GM12878 (cell line): ENCODE data around the gene OTC. TPM values are rescaled to one million over a fixed set of nuclear protein-coding genes. Genes with fewer than 3 reads are reported as not detected.

ENCODE experiments used
- ATAC-seq: fragments of 200-7000 bp; cut with Tn5 transposase; 3 replicates; pipeline ENCODE4 v1.9.1; 2020; ENCODE audit warnings: mild to moderate bottlenecking, moderate library complexity
- BruUV-seq: library from RNA; stranded (reverse); fragments of 400-500 nt; replicated peaks from 2 replicates; lab custom pipeline; 2021; lab: Mats Ljungman, UMichigan
- CTCF ChIA-PET: fragments of 300-600 bp; sonication (Branson Sonifier 250); formaldehyde crosslinking; extraction: SDS; loops from one replicate; lab custom pipeline; 2021; ENCODE audit warnings: inconsistent platforms; lab: Yijun Ruan, JAX
- POLR2A ChIA-PET: fragments of 350-600 bp; formaldehyde crosslinking; extraction: SDS; loops from one replicate; lab custom pipeline; 2021; ENCODE audit warnings: inconsistent platforms; lab: Charles Lee
- RAD21 ChIA-PET: fragments of 300-600 bp; sonication (Branson Sonifier 250); formaldehyde crosslinking; loops from one replicate; lab custom pipeline; 2023; ENCODE audit warnings: antibody characterized with exemption; ENCODE audit not compliant: unreplicated experiment; lab: Charles Lee
- SMC1A ChIA-PET: fragments of 300-600 bp; sonication (Branson Sonifier 250); formaldehyde crosslinking; loops from one replicate; lab custom pipeline; 2023; ENCODE audit not compliant: unreplicated experiment, uncharacterized antibody; lab: Charles Lee
- DNase-seq: peaks from one replicate; pipeline ENCODE4 v3.0.0-alpha.2; 2011; ENCODE audit warnings: low read depth, low spot score
- FAIRE-seq: peaks from 3 replicates; lab custom pipeline; 2011; peaks lifted over from hg19 to GRCh38; lab: Jason Lieb, UNC
- H2AFZ ChIP-seq: 2 replicates; pipeline ENCODE4 v1.6.0; 2011; ENCODE audit warnings: low read depth, low read length, control low read depth; ENCODE audit not compliant: control insufficient read depth
- H3K27ac ChIP-seq: 2 replicates; pipeline ENCODE4 v1.5.1; 2011; ENCODE audit warnings: control low read depth; ENCODE audit not compliant: control insufficient read depth, insufficient read depth
- H3K27me3 ChIP-seq, 2 experiments: replicated peaks in 1 of 2; 2 replicates each; pipeline versions ENCODE4 v1.6.0 to v1.6.1; 2011; ENCODE audit warnings: low read length in 1 of 2; ENCODE audit not compliant: control insufficient read depth in 2 of 2, insufficient read depth in 2 of 2
- H3K36me3 ChIP-seq, 2 experiments: 2 replicates each; pipeline ENCODE4 v1.5.1; 2011; ENCODE audit warnings: low read length in 1 of 2; ENCODE audit not compliant: control insufficient read depth in 2 of 2, insufficient read depth in 2 of 2
- H3K4me1 ChIP-seq: 2 replicates; pipeline ENCODE4 v1.6.1; 2011; ENCODE audit warnings: mild to moderate bottlenecking, low read length, moderate library complexity, mixed read lengths; ENCODE audit not compliant: control insufficient read depth, insufficient read depth
- H3K4me2 ChIP-seq: 2 replicates; pipeline ENCODE4 v1.6.0; 2011; ENCODE audit warnings: control low read depth; ENCODE audit not compliant: control insufficient read depth, insufficient read depth
- H3K4me3 ChIP-seq: fragments of 200-600 bp; sonication (generic); 2 replicates; pipeline ENCODE4 v1.5.1; 2016
- H3K79me2 ChIP-seq: 2 replicates; pipeline ENCODE4 v1.6.0; 2011; ENCODE audit warnings: low read length; ENCODE audit not compliant: control insufficient read depth, insufficient read depth
- H3K9ac ChIP-seq: 2 replicates; pipeline ENCODE4 v1.8.0; 2011; ENCODE audit warnings: low read length, control low read depth, mixed read lengths; ENCODE audit not compliant: control insufficient read depth, insufficient read depth
- H3K9me3 ChIP-seq: replicated peaks from 3 replicates; pipeline ENCODE4 v1.5.1; 2011; ENCODE audit warnings: mild to moderate bottlenecking, low read length; ENCODE audit not compliant: control insufficient read depth, insufficient read depth
- H4K20me1 ChIP-seq: 2 replicates; pipeline ENCODE4 v1.6.0; 2011; ENCODE audit not compliant: control insufficient read depth, insufficient read depth
- ATF7 ChIP-seq: fragments of 450-650 bp; IDR thresholded peaks from 2 replicates; pipeline ENCODE4 v1.6.1; 2016; ENCODE audit warnings: low read depth, mild to moderate bottlenecking
- CEBPB ChIP-seq, 2 experiments: fragments of 150-350 bp in 1 of 2; IDR thresholded peaks; 2 replicates each; pipeline ENCODE4 v1.6.1; 2012 to 2014; ENCODE audit warnings: low read depth in 2 of 2, low read length in 2 of 2, borderline replicate concordance in 1 of 2, inconsistent platforms in 1 of 2
- CHD2 ChIP-seq: IDR thresholded peaks from 2 replicates; pipeline ENCODE4 v1.6.1; 2011; ENCODE audit warnings: low read depth, low read length, improper control_type of control experiment, borderline replicate concordance
- EP300 ChIP-seq, 2 experiments: fragments of 150-350 bp in 1 of 2; IDR thresholded peaks; 2 replicates each; pipeline ENCODE4 v1.6.1; 2011 to 2012; ENCODE audit warnings: low read depth in 2 of 2, low read length in 2 of 2, borderline replicate concordance in 1 of 2, improper control_type of control experiment in 1 of 2, inconsistent platforms in 1 of 2; ENCODE audit not compliant: control insufficient read depth in 1 of 2
- GATAD2B ChIP-seq: fragments of 450-650 bp; conservative IDR thresholded peaks from 2 replicates; pipeline ENCODE4 v1.6.1; 2017; ENCODE audit warnings: low read depth, mild to moderate bottlenecking, moderate library complexity
- IKZF1 ChIP-seq: fragments of 450-650 bp; conservative IDR thresholded peaks from 2 replicates; pipeline ENCODE4 v1.6.1; 2017; ENCODE audit warnings: antibody characterized with exemption, mild to moderate bottlenecking
- IRF4 ChIP-seq: IDR thresholded peaks from 2 replicates; pipeline ENCODE4 v1.6.1; 2011; ENCODE audit warnings: low read depth, low read length
- MAX ChIP-seq: IDR thresholded peaks from 2 replicates; pipeline ENCODE4 v1.6.1; 2012; ENCODE audit warnings: low read depth, low read length, improper control_type of control experiment
- MYC ChIP-seq: IDR thresholded peaks from 2 replicates; pipeline ENCODE4 v1.6.1; 2011; ENCODE audit warnings: mild to moderate bottlenecking, low read length, moderate library complexity, inconsistent platforms; ENCODE audit not compliant: insufficient read depth, insufficient replicate concordance, insufficient read length, severe bottlenecking
- RAD51 ChIP-seq: fragments of 450-650 bp; IDR thresholded peaks from 2 replicates; pipeline ENCODE4 v1.6.1; 2016; ENCODE audit warnings: moderate library complexity, mild to moderate bottlenecking, inconsistent platforms
- SMARCA5 ChIP-seq: fragments of 450-650 bp; IDR thresholded peaks from 2 replicates; pipeline ENCODE4 v1.6.1; 2017; ENCODE audit warnings: mild to moderate bottlenecking
- TAF1 ChIP-seq: IDR thresholded peaks from 2 replicates; pipeline ENCODE4 v1.6.1; 2011; ENCODE audit warnings: mild to moderate bottlenecking, low read depth, low read length, borderline replicate concordance
- TARDBP ChIP-seq: IDR thresholded peaks from 2 replicates; pipeline ENCODE4 v1.6.1; 2016; ENCODE audit warnings: borderline replicate concordance
- ZNF24 ChIP-seq: fragments of 450-650 bp; IDR thresholded peaks from 2 replicates; pipeline ENCODE4 v1.6.1; 2017; ENCODE audit warnings: antibody characterized with exemption, mild to moderate bottlenecking
- ZNF384 ChIP-seq: IDR thresholded peaks from 2 replicates; pipeline ENCODE4 v1.6.1; 2012; ENCODE audit warnings: low read depth, mild to moderate bottlenecking, low read length, improper control_type of control experiment, borderline replicate concordance
- ZZZ3 ChIP-seq: IDR thresholded peaks from 2 replicates; pipeline ENCODE4 v1.6.1; 2011; ENCODE audit warnings: low read depth; ENCODE audit not compliant: control insufficient read depth, insufficient read length
- WGBS: methylation state at CpG from one replicate; pipeline ENCODE4 v1.1.6; 2016; ENCODE audit warnings: low lambda C conversion rate; ENCODE audit not compliant: insufficient replicate concordance, insufficient coverage; ENCODE audit errors: missing lambda C conversion rate; 5-methylcytosine and 5-hydroxymethylcytosine counted together
- in situ Hi-C: fragments of 300-500 bp; cut with MboI; formaldehyde crosslinking; loops from 9 replicates; pipeline ENCODE4 v1.14.3; 2018; ENCODE audit warnings: mixed read lengths
- intact Hi-C: fragments of 100-400 bp; cut with micrococcal nuclease; formaldehyde crosslinking; loops from one replicate; pipeline ENCODE4 v1.14.2; 2022; ENCODE audit not compliant: unreplicated experiment
- polyA plus RNA-seq, 11 experiments: library from polyadenylated mRNA; depleted of rRNA in 4 of 11; unstranded in 6 of 11; stranded (reverse) in 5 of 11; fragments of >200 nt; fragmentation: Nextera tagmentation in 4 of 11; fragmentation: Illumina TruSeq in 1 of 11; extraction: Ambion mirVana in 4 of 11; extraction: Trizol in 1 of 11; gene quantifications; 1 replicate in 1 of 11; 2 replicates in 10 of 11; pipeline versions ENCODE4 v1.2.1 to v1.2.3, GENCODE V29; 2011 to 2016; ENCODE audit warnings: inconsistent platforms in 2 of 11, missing spikeins in 2 of 11, low read depth in 1 of 11
- total RNA-seq, 4 experiments: library from RNA; depleted of rRNA in 3 of 4; stranded (reverse); fragments of >200 nt in 3 of 4; fragmentation: Illumina TruSeq in 1 of 4; extraction: Trizol in 1 of 4; gene quantifications; 2 replicates each; pipeline versions ENCODE4 v1.2.1 to v1.2.3, GENCODE V29; 2013 to 2021
- TF ChIP-seq, protein P1 (sequence below): fragments of 450-650 bp; IDR thresholded peaks from 2 replicates; pipeline ENCODE4 v1.6.1; 2016; ENCODE audit warnings: mild to moderate bottlenecking

The OTC gene
- total and polyA plus RNA-seq, 10 of the 15 experiments (the other 5 are each of a cell fraction or from before 2014, with no cell fraction given), result not detected

- FAIRE-seq (no peak), ATAC-seq (no peak), DNase-seq (no peak)
- H3K79me2 ChIP-seq, result no peaks in the 10 kb centered on the region
- no peak overlapping the region for H2AFZ ChIP-seq
- no peak overlapping the region for H3K9ac ChIP-seq
- H3K27me3 ChIP-seq, result no peaks in the 10 kb centered on the region; a peak in 1 of 4 replicates
- in situ Hi-C loops (no loop called here), intact Hi-C loops (no loop called here)
- H3K27ac ChIP-seq, result no peak overlapping the region
- no peaks in the 10 kb centered on the region for H3K4me1 ChIP-seq
- no peaks in the 10 kb centered on the region for H3K36me3 ChIP-seq
- BruUV-seq, result no TSS peak
- CTCF ChIA-PET, result no interaction called here
- H3K9me3 ChIP-seq, result no peaks in the 10 kb centered on the region
- H3K4me2 ChIP-seq, result no peak overlapping the region
- RAD21 ChIA-PET, result no interaction called here
- no peaks in the 10 kb centered on the region for H4K20me1 ChIP-seq
- POLR2A ChIA-PET, result no interaction called here
- 11% methylated on average over 4 of the region's 4 CpGs for WGBS
- no peak for TF ChIP-seq MYC
- TF ChIP-seq, protein P1, sequence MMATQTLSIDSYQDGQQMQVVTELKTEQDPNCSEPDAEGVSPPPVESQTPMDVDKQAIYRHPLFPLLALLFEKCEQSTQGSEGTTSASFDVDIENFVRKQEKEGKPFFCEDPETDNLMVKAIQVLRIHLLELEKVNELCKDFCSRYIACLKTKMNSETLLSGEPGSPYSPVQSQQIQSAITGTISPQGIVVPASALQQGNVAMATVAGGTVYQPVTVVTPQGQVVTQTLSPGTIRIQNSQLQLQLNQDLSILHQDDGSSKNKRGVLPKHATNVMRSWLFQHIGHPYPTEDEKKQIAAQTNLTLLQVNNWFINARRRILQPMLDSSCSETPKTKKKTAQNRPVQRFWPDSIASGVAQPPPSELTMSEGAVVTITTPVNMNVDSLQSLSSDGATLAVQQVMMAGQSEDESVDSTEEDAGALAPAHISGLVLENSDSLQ, result no peak
- TF ChIP-seq MAX, result no peak
- TF ChIP-seq ATF7, result no peak
- no peak for TF ChIP-seq ZNF384
- no peak for TF ChIP-seq ZZZ3
- no peak overlapping the region for H3K4me3 ChIP-seq
- SMC1A ChIA-PET, result no interaction called here
Observed at GRCh38 chrX:38407126-38407525, 54.7 kb downstream of the OTC start.

DNA sequence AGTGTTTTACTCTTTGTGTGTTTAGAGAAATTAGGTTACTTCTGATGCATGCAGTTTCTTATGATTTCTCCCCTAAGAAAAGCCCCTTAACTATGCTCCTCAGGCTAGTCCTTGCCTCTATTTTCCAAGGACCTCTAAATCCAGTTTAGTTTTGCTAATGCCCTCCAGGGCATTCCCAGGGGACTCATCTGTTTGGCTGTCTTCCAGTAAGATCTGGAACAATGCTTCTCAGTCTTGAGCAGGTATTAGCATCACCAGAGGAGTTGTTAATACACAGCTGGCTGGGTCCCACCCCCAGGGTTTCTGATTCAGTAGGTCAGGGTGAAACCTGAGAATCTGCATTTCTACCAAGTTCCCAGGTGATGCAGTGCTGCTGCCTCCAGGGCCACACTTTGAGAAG lies 56.9 kb downstream of the OTC start:
- no peak overlapping the region for H2AFZ ChIP-seq
- H3K4me2 ChIP-seq, result no peak overlapping the region
- DNase-seq (no peak), ATAC-seq (no peak), FAIRE-seq (no peak)
- no peak overlapping the region for H3K4me3 ChIP-seq
- no peaks in the 10 kb centered on the region for H4K20me1 ChIP-seq
- ChIA-PET SMC1A (no interaction called here), POLR2A (no interaction called here), RAD21 (no interaction called here), CTCF (no interaction called here)
- no peaks in the 10 kb centered on the region for H3K4me1 ChIP-seq
- no peaks in the 10 kb centered on the region; a peak in 2 of 4 replicates for H3K27me3 ChIP-seq
- H3K9ac ChIP-seq, result no peak overlapping the region
- H3K9me3 ChIP-seq, result no peaks in the 10 kb centered on the region
- H3K27ac ChIP-seq, result no peak overlapping the region
- no peaks in the 10 kb centered on the region for H3K79me2 ChIP-seq
- no TSS peak for BruUV-seq
- in situ Hi-C loops (no loop called here), intact Hi-C loops (no loop called here)
- no peaks in the 10 kb centered on the region for H3K36me3 ChIP-seq
- TF ChIP-seq IRF4, result no peak
- TF ChIP-seq ZNF24, result no peak
- no peak for TF ChIP-seq SMARCA5
- TF ChIP-seq IKZF1, result no peak
- TF ChIP-seq TAF1, result no peak
- no peak for TF ChIP-seq EP300 (IDR thresholded peaks at IDR 0.05; ENCODE audit: borderline replicate concordance in 1 of 2, control insufficient read depth in 1 of 2, low read depth in 2 of 2, low read length in 2 of 2)
- TF ChIP-seq CHD2, result no peak
- TF ChIP-seq GATAD2B, result no peak
- TF ChIP-seq RAD51, result no peak
- no peak for TF ChIP-seq TARDBP
- no peak for TF ChIP-seq CEBPB (IDR thresholded peaks at IDR 0.05; ENCODE audit: borderline replicate concordance in 1 of 2, low read depth in 2 of 2, low read length in 2 of 2)
